BE2C (cell line): Measurements from ENCODE around the gene ZNF563.

ENCODE experiments used
- DNase-seq: peaks from one replicate; pipeline ENCODE4 v3.0.0-alpha.2; 2020
- H3K27me3 ChIP-seq: fragments of 250-450 bp; sonication (Bioruptor Pico); 2 replicates; pipeline ENCODE4 v1.5.1; 2020; ENCODE audit warnings: mild to moderate bottlenecking
- H3K36me3 ChIP-seq: fragments of 250-450 bp; sonication (Bioruptor Pico); 2 replicates; pipeline ENCODE4 v1.5.1; 2020; ENCODE audit warnings: mild to moderate bottlenecking
- H3K4me1 ChIP-seq: fragments of 250-450 bp; sonication (Bioruptor Pico); 2 replicates; pipeline ENCODE4 v1.5.1; 2020
- H3K4me3 ChIP-seq: 2 replicates; pipeline ENCODE4 v1.5.1; 2011; ENCODE audit warnings: low read depth, low read length
- H3K9me3 ChIP-seq: fragments of 250-450 bp; sonication (Bioruptor Pico); 2 replicates; pipeline ENCODE4 v1.5.1; 2020
- TF ChIP-seq, protein P1 (sequence below): IDR thresholded peaks from 2 replicates; pipeline ENCODE4 v1.5.1; 2012; ENCODE audit warnings: mild to moderate bottlenecking, low read depth, low read length

ZNF563 gene

DNA sequence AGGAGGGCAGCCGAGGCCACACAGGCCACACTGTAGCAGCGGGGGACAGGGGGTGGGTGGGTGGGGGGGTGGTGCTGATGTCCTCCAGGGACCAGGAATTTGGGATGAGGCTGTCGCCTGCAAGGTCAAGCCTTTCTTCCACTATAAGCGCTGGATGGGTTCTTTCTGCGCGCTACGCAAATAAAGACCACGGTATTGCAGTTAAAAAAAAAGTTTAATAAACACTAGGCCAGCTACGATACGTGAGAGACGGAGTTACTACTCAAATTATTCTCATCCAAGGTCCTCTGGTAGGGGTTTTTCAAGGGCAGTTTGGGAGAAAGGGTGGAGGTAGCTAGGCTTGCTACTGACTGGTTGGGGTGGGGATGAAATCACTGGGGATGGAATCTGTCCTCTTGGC is 38.2 kb downstream of the ZNF563 start:
- TF ChIP-seq, protein P1, sequence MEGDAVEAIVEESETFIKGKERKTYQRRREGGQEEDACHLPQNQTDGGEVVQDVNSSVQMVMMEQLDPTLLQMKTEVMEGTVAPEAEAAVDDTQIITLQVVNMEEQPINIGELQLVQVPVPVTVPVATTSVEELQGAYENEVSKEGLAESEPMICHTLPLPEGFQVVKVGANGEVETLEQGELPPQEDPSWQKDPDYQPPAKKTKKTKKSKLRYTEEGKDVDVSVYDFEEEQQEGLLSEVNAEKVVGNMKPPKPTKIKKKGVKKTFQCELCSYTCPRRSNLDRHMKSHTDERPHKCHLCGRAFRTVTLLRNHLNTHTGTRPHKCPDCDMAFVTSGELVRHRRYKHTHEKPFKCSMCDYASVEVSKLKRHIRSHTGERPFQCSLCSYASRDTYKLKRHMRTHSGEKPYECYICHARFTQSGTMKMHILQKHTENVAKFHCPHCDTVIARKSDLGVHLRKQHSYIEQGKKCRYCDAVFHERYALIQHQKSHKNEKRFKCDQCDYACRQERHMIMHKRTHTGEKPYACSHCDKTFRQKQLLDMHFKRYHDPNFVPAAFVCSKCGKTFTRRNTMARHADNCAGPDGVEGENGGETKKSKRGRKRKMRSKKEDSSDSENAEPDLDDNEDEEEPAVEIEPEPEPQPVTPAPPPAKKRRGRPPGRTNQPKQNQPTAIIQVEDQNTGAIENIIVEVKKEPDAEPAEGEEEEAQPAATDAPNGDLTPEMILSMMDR, result no peak
- Histone ChIP-seq H3K4me3 (peak overlapping the region; percentile 93), H3K27me3 (no peaks in the 10 kb centered on the region), H3K9me3 (no peaks in the 10 kb centered on the region), H3K4me1 (no peaks in the 10 kb centered on the region; the same call in 1 of the 2 replicates), H3K36me3 (no peaks in the 10 kb centered on the region; the same call in 1 of the 2 replicates)
- no peak for DNase-seq

DNA sequence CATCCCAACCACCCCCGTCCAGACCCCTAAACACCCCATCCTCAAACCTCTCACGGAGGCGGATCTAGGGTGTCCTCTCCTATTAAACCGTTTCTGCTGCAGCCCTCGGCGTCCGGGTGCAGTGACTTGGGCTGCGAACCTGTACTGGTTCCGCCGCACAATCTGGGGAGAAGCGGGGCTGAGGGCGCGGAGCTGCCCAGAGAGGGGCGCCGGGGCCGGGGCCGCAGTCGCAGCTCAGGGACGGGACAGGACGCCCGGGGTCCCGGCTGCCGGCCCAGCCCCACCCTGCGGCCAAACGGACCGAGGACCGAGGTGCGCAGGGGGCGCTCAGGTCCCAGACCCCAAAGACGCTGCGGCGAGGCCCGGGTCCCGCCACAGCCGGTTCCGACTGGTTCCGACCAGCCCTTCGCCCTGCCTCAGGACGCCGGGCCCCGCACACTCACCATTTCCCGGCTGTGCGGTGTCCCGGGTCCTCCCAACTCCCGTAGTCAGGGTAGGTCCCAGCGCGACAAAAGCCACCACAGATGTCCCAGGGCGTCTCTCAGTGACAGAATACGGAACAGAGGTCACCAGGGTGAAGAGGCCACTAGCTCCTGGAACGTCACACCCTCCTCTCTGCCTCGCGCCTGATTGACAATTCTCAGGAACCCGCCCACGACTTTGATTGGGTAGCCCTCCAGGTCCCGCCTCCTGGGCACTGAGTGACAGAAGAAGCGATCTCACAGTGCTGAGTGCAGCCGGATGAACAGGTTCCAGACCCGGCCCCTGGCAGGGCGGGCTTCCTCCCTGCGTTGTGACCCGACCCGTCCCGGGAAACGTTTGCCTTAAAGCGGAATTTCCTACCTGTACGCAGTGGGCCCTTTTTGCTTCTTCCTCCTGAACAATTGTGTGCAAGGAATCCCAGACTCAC is 38.9 kb downstream of the ZNF563 start, which contains the start of gene ZNF44:
TSS of gene ZNF44 (minus strand) at position 635 of the 910 bp plus-strand sequence. CDS start at position 446, 189 bp downstream.
- Histone ChIP-seq H3K27me3 (no peaks in the 10 kb centered on the region), H3K4me3 (peak within 1 kb of the TSS; percentile 93), H3K36me3 (no peaks in the 10 kb centered on the region; the same call in 1 of the 2 replicates), H3K4me1 (no peaks in the 10 kb centered on the region; the same call in 1 of the 2 replicates), H3K9me3 (no peaks in the 10 kb centered on the region)
- peak; percentile 95 for DNase-seq
- TF ChIP-seq, protein P1, result no peak

DNA sequence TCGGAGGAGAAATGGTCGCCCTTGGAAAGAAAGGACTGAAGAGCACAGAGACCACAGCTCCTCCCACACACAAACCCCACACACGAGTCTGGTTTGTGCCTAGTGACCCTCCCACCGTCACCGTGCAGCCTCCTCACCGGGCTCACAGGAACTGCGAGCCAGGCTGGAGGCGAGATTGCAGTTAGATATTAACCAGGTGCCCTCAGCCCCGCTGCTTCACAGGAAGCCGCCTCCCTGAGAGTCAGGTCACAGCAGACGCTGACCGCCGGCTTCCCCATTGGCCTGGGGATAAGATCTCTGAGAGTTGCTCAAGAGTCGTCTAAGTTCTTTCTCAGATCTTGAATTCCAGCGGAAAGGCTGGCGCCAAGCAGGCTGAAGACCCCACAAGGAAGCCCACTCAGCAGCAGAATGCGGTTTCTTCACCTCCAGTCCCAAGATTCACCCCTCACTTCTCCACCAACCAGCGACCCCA is 39.6 kb downstream of the ZNF563 start:
- peak; percentile 55 for DNase-seq
- Histone ChIP-seq H3K9me3 (no peaks in the 10 kb centered on the region), H3K4me1 (no peaks in the 10 kb centered on the region; the same call in 1 of the 2 replicates), H3K4me3 (peak overlapping the region; percentile 93), H3K36me3 (no peaks in the 10 kb centered on the region; the same call in 1 of the 2 replicates), H3K27me3 (no peaks in the 10 kb centered on the region)
- TF ChIP-seq, protein P1, result no peak

DNA sequence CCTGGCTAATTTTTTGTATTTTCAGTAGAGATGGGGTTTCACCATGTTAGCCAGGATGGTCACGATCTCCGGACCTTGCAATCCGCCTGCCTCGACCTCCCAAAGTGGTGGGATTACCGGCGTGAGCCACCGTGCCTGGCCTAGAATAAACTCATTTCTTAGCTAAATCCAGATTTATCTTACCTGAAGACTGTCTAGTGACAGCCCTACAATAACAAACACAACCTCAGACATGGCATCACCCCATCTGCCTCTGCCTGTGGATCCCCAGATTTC is 43.7 kb downstream of the ZNF563 start:
- Histone ChIP-seq H3K4me1 (no peaks in the 10 kb centered on the region; the same call in 1 of the 2 replicates), H3K36me3 (peaks cover 3% of the 10 kb centered on the region; the same call in 1 of the 2 replicates), H3K4me3 (no peak overlapping the region), H3K27me3 (no peaks in the 10 kb centered on the region), H3K9me3 (no peaks in the 10 kb centered on the region; the same call in 1 of the 2 replicates)
- no peak for DNase-seq
- TF ChIP-seq, protein P1, result no peak

DNA sequence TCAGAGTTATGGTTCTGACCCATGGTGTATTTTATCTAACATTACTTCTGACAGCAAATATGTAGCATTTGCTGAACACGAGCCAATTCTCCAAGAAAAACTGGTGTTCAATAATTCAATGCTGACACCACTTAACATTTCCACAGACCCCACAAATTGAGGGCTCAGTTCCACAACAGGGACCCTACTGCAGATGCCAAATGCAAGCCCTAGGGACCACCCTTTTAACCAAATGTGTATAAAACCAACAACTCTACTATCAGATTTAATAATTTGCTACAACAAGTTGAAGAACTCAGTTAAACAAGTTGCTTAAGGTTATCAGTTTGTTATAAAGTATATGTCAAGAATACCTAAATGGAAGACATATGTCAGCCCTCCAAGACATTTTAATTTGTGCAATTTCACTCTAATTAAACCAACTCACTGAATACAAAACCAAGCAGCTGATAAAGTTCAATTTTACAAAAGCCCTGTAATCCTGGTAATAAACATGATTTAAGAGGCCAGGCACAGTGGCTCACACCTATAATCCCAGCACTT is 45.4 kb downstream of the ZNF563 start:
- TF ChIP-seq, protein P1, result no peak
- Histone ChIP-seq H3K27me3 (no peaks in the 10 kb centered on the region), H3K4me3 (no peak overlapping the region), H3K4me1 (no peaks in the 10 kb centered on the region; the same call in 1 of the 2 replicates), H3K9me3 (no peaks in the 10 kb centered on the region; the same call in 1 of the 2 replicates), H3K36me3 (peaks cover 3% of the 10 kb centered on the region; the same call in 1 of the 2 replicates)
- no peak for DNase-seq
